Effector CD8-positive, alpha-beta T cell (primary cell): ENCODE measurements around the gene LSM6.

Experiments
- DNase-seq: peaks from one replicate; lab custom pipeline; 2025; lab: John Stamatoyannopoulos, UW

Gene LSM6

DNA sequence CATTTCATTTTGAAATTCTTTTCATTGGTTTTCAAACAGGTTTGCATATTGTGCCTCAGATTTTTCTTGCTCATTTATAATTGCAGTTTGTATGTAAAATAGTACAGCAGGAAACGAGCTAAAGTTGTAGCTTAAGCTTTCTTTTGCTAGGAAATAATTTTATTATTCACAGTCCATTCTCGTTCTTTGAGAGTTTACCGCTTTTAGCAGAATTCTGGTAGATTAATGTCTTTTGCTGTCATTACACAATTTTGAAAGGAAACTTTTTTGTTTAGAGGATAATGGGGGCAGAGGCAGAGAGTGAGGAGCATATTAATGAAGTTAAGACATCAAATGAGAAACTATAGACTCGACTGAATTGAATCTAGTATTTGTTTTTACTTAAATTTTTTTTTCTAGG lies 10.5 kb downstream of the LSM6 start:
- DNase-seq: no peak

DNA sequence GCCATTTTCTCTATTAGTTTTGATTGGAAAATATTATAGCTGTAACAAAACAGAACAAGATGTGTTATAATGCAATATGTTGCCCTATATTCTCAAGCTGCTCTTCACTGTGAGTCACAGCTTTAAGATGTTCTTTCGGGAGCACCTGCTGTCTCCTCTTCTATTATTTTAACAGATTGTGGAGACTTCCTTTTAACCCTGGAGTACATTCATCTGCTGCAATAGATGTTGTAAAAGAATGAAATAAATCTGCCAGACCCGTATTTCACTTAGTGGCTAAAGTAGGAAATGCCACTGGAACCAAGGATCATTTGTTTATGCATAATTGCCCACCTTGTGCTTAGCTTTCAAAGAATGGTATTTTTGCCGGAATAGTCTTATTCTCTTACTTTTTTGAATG lies 11.1 kb downstream of the LSM6 start:
- DNase-seq: no peak

DNA sequence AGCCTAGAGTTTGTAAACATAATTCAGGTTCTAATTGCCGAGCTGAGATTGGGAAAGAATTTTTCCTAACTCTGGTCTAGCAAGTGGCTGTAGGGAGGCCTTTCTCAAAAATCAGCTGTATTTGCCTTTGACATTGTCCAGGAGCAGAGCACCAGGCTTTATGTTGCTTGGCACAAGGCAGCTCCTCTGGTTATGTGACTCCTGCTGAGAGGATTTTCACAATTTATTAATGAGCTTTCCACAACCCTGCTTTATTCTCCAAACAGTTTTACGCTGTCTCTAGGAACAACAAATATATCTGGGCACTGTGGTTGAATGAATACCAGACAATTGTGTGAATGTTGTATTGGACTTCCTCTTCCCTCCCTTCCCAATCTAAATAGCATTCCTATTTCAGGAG lies 14.9 kb downstream of the LSM6 start:
- no peak for DNase-seq

GRCh38 chr4:146191766-146192458 lies 16.4 kb downstream of the LSM6 start:
- DNase-seq: no peak

GRCh38 chr4:146193628-146194027 lies 18.1 kb downstream of the LSM6 start:
- DNase-seq: no peak

GRCh38 chr4:146194212-146194611 lies 18.7 kb downstream of the LSM6 start:
- no peak for DNase-seq

GRCh38 chr4:146202665-146203064 lies 27.1 kb downstream of the LSM6 start:
- no peak for DNase-seq

DNA sequence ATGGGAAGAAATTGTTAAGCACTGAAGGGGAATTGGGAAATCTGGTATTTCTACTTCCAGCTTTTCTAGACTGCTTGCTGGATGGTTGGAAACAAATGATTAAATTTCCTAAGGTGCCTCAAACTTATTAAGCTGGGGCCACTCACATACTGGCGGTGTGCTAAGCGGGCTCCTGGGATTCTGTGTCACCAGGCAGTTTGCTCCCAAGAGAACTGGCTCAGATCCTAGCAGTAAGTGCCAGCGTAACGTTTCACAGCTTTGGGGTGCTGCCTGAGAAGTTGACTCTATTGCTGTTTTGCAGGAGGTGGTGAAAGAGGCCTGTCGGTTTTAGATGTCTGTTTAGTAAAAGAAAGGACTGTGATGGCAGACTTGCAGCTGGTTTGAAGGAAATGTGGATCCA lies 31.9 kb downstream of the LSM6 start:
- no peak for DNase-seq

DNA sequence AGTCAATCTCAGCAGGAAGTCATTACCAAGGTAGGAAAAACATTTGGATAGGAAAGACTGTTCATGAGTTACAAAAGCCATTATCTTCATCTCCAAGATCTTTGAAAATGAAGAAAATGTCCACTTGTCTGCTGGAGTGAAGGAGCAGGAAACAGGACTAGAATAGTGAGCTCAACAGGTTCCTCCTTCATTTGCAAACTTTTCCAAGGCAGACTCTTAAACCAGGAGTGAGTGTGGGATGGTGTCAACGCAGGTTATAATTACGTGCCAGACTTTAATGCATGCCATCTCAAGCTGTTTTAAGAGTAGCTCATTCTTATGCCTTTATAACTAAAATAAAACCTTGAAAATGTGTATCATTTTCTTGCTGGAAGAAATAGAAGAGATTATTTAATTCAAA lies 35.4 kb downstream of the LSM6 start:
- no peak for DNase-seq

DNA sequence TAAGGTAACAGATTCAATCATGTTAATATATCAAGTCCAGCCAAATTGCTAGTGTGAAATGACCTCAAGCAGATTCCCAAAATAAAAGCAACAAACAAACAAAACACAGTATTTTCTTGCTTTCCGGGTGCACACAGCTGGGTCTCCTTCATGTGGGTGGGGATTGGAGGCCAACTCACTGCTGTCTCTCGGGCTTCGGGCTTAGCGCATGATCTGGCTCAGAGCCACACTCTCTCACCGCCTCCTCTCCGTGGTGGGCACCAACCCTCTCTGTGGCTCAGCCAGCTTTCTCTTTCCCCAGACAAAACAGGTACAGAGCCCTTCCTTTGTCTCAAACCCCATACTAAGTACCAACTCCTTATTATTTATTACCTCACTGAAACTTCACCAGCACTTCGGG lies 35.9 kb downstream of the LSM6 start:
- DNase-seq: no peak

- DNase-seq: no peak
Measured at GRCh38 chr4:146212781-146213180, 37.3 kb downstream of the LSM6 start.

- no peak for DNase-seq
Measured at GRCh38 chr4:146214238-146214637, 38.7 kb downstream of the LSM6 start, which contains the start of gene REELD1. Gene REELD1, plus strand, starts transcription at chr4:146214538. Its CDS starts 2,415 bp downstream, at chr4:146216953.

DNA sequence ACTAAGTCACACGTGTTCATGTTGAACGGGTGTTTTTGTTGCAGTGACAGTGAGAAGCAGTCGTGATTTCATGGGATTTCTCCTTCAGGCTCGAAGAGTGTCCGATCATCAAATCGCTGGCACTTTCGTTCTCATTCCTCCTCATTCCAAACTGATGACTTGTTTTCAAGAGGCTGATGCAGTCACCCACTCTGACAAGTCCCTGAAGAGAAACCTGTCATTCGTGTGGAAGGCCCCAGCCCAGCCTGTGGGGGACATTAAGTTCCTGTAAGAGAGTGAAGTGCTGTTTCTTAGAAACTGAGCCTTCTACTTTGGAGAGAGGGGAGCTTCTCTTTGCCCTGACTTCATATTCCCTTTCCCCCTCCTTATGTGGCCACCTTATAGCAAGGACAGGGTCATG lies 46.8 kb downstream of the LSM6 start:
- no peak for DNase-seq

DNA sequence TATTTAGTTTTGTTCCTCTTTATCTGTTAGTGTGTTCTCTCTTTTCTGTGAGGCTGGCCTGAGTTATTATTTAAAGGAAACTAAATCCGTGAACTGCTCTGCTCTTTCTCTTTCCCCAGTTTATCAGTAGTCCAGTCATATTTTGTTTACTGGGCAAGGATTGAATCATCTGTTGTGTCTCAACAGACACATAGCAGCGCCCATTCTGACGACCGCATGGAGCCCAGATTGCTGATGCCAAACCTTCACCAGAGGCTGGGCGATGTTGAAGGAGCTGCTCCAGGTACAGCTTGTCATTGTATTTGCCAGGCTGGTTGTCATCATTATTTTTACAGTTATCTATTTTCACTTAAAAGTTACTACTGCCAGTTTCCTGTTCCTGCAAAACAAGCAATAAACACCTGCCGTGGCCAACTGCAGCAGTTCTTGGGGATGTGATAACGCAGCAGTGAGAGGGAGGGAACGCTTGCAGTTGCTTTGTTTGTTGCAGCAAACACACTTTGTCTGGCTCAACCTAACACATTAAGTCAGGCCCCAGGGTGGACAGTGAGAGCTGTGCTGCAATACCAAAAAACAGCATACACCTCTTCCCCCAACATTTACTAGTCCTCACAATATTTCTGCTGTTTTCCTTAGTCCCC lies 48.9 kb downstream of the LSM6 start:
- DNase-seq: no peak

- DNase-seq: no peak
Measured at GRCh38 chr4:146229406-146229805, 53.9 kb downstream of the LSM6 start.

- DNase-seq: no peak
Measured at GRCh38 chr4:146232131-146232722, 56.7 kb downstream of the LSM6 start.

GRCh38 chr4:146235654-146236177 lies 60.2 kb downstream of the LSM6 start:
- no peak for DNase-seq

GRCh38 chr4:146236216-146236615 lies 60.7 kb downstream of the LSM6 start:
- no peak for DNase-seq

DNA sequence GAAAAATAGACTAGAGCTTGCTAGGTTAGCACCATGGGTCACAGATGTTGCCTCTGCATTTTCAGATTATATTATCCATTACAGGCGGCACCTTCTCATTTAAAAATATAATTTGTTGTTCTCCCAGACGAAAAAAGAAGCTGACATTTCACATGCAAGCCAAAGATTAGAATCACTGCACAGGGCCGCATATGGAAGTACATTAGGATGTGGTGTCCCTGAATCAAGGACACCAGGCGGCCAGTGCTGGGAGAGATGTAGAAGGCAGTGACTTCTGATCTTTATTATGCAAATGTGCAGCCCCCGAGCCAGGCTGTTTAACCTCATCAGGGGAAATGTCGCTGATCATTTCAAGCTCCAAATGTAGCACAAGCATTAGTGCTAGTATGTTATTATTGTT lies 61.6 kb downstream of the LSM6 start:
- no peak for DNase-seq

DNA sequence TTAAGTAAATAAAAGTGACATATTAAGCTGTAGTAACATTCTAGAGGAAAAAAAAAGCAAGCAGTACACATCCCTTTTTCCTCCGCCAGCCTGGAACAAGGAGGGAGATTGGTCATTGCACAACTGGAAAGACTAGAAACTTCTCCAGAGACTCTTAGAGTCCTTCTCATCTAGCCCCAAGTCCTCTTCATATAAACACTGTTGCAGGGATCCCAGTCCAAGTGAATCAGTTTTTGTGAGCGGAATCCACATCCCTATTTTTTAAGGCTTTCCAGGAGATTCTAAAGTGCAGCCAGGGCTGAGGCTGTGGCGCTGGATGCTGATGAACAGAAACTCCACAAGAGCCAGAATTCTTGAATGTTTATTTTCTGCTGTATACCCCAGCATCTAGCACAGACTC lies 62.6 kb downstream of the LSM6 start:
- DNase-seq: no peak
